SKM-1 treated with dmso at 0.1 percent for 144 hours (cell line): ENCODE results near the gene IL22RA1.

Experiments used
- DNase-seq: peaks from one replicate; lab custom pipeline; 2025; ENCODE audit not compliant: unreplicated experiment; lab: John Stamatoyannopoulos, UW

Gene IL22RA1

GRCh38 chr1:24139222-24139489 lies 3.8 kb downstream of the IL22RA1 start:
- no peak for DNase-seq

GRCh38 chr1:24138476-24139221 lies 4.3 kb downstream of the IL22RA1 start:
- no peak for DNase-seq

- no peak for DNase-seq
Observed at GRCh38 chr1:24136956-24137539, 5.9 kb downstream of the IL22RA1 start.

- DNase-seq = no peak
Observed at GRCh38 chr1:24134376-24134775, 8.6 kb downstream of the IL22RA1 start.

GRCh38 chr1:24133819-24134218 lies 9.1 kb downstream of the IL22RA1 start:
- no peak for DNase-seq

GRCh38 chr1:24130385-24130784 lies 12.6 kb downstream of the IL22RA1 start:
- no peak for DNase-seq

GRCh38 chr1:24127801-24128363 lies 15.1 kb downstream of the IL22RA1 start:
- DNase-seq = no peak

- no peak for DNase-seq
Observed at GRCh38 chr1:24127134-24127800, 15.7 kb downstream of the IL22RA1 start.

GRCh38 chr1:24126672-24127023 lies 16.3 kb downstream of the IL22RA1 start:
- DNase-seq = no peak

GRCh38 chr1:24126018-24126671 lies 16.8 kb downstream of the IL22RA1 start:
- DNase-seq = no peak

- no peak for DNase-seq
Observed at GRCh38 chr1:24125456-24125855, 17.5 kb downstream of the IL22RA1 start.

GRCh38 chr1:24124980-24125379 lies 18.0 kb downstream of the IL22RA1 start:
- DNase-seq = no peak

- no peak for DNase-seq
Observed at GRCh38 chr1:24123611-24124010, 19.3 kb downstream of the IL22RA1 start.

GRCh38 chr1:24122776-24123175 lies 20.2 kb downstream of the IL22RA1 start:
- no peak for DNase-seq

GRCh38 chr1:24121406-24121805 lies 21.5 kb downstream of the IL22RA1 start:
- no peak for DNase-seq

GRCh38 chr1:24120965-24121364 lies 22.0 kb downstream of the IL22RA1 start:
- DNase-seq = no peak

- no peak for DNase-seq
Observed at GRCh38 chr1:24119859-24120756, 22.8 kb downstream of the IL22RA1 start.

- DNase-seq = no peak
Observed at GRCh38 chr1:24119489-24119858, 23.5 kb downstream of the IL22RA1 start.

GRCh38 chr1:24118410-24119242 lies 24.3 kb downstream of the IL22RA1 start:
- no peak for DNase-seq
